BLaER1 treated with 17β-estradiol and CSF1 and Interleukin-3, amounts not matched to agents 10 nM and 100 nM (cell line): ENCODE data around the gene MRPL55.

ENCODE experiments used
- H3K27ac ChIP-seq, 11 experiments: shearing (Covaris generic); formaldehyde crosslinking; 2 replicates each; pipeline ENCODE4 v1.8.1; 2022
- H3K27me3 ChIP-seq, 11 experiments: shearing (Covaris generic); formaldehyde crosslinking; 2 replicates each; pipeline ENCODE4 v1.8.1; 2022
- H3K36me3 ChIP-seq, 11 experiments: shearing (Covaris generic); formaldehyde crosslinking; 2 replicates each; pipeline ENCODE4 v1.8.1; 2022
- H3K4me1 ChIP-seq, 10 experiments: shearing (Covaris generic); formaldehyde crosslinking; 2 replicates each; pipeline ENCODE4 v1.8.1; 2022
- H3K4me2 ChIP-seq, 11 experiments: shearing (Covaris generic); formaldehyde crosslinking; 2 replicates each; pipeline ENCODE4 v1.8.1; 2022
- H3K4me3 ChIP-seq, 10 experiments: shearing (Covaris generic); formaldehyde crosslinking; 2 replicates each; pipeline ENCODE4 v1.8.1; 2022
- H3K9ac ChIP-seq, 11 experiments: shearing (Covaris generic); formaldehyde crosslinking; 2 replicates each; pipeline ENCODE4 v1.8.1; 2022
- H3K9me3 ChIP-seq, 11 experiments: shearing (Covaris generic); formaldehyde crosslinking; replicated peaks in 1 of 11; 2 replicates each; pipeline ENCODE4 v1.8.1; 2022
- H4K20me1 ChIP-seq, 11 experiments: shearing (Covaris generic); formaldehyde crosslinking; 2 replicates each; pipeline ENCODE4 v1.8.1; 2022
- Cebpa-rat ChIP-seq, 11 experiments: shearing (Covaris generic); IDR thresholded peaks; 2 replicates each; pipeline ENCODE4 v1.8.1; 2022

The MRPL55 gene

DNA sequence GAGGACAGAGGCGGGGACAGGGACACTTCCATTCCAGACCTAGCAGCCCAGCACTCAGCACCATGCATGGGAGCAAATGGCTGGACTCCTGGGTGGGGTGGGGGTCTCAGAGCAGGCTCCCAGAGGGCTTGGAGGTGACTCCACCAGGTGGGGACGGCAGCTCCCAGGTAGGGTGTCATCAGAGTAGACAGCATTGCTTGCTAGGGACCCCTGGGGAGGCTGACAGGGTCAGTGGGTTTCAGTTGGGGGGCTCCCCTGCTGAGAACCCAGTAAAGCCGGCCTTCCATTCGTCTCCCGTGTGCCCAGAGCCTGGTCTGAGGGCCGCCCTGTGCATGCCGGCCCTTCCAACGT lies 35.9 kb upstream of the MRPL55 start:
- Histone ChIP-seq H3K9me3 (no peaks in the 10 kb centered on the region), H3K9ac (peak overlapping the region in 9 of 11 experiments; percentile 30 to 92 (median 55); a peak in 11 of 22 replicates), H3K36me3 (peaks cover 29 to 68% (median 49%) of the 10 kb centered on the region in 11 experiments), H3K4me2 (peak overlapping the region in 9 of 11 experiments; percentile 93 to 100 (median 99); a peak in 18 of 22 replicates), H3K4me1 (peaks cover 77 to 90% (median 82%) of the 10 kb centered on the region in 10 experiments), H3K4me3 (peak overlapping the region in 1 of 10 experiments; percentile 41; a peak in 1 of 20 replicates), H3K27ac (no peak overlapping the region; a peak in 1 of 22 replicates), H3K27me3 (no peaks in the 10 kb centered on the region), H4K20me1 (peaks cover 81 to 98% (median 94%) of the 10 kb centered on the region in 11 experiments)
- no peak for TF ChIP-seq Cebpa-rat (IDR thresholded peaks at IDR 0.05)

GRCh38 chr1:228144193-228144992 lies 35.3 kb upstream of the MRPL55 start:
- TF ChIP-seq Cebpa-rat (IDR thresholded peaks at IDR 0.05), result no peak
- Histone ChIP-seq H3K27me3 (no peaks in the 10 kb centered on the region), H3K9ac (peak overlapping the region; percentile 30 to 92 (median 55); a peak in 18 of 22 replicates), H3K36me3 (peaks cover 29 to 62% (median 45%) of the 10 kb centered on the region in 11 experiments), H3K4me2 (peak overlapping the region; percentile 93 to 100 (median 99)), H3K27ac (no peak overlapping the region; a peak in 1 of 22 replicates), H3K4me3 (peak overlapping the region in 2 of 10 experiments; percentile 33 to 41; a peak in 2 of 20 replicates), H3K9me3 (no peaks in the 10 kb centered on the region), H3K4me1 (peaks cover 73 to 87% (median 79%) of the 10 kb centered on the region in 10 experiments), H4K20me1 (peaks cover 81 to 92% (median 90%) of the 10 kb centered on the region in 11 experiments)

DNA sequence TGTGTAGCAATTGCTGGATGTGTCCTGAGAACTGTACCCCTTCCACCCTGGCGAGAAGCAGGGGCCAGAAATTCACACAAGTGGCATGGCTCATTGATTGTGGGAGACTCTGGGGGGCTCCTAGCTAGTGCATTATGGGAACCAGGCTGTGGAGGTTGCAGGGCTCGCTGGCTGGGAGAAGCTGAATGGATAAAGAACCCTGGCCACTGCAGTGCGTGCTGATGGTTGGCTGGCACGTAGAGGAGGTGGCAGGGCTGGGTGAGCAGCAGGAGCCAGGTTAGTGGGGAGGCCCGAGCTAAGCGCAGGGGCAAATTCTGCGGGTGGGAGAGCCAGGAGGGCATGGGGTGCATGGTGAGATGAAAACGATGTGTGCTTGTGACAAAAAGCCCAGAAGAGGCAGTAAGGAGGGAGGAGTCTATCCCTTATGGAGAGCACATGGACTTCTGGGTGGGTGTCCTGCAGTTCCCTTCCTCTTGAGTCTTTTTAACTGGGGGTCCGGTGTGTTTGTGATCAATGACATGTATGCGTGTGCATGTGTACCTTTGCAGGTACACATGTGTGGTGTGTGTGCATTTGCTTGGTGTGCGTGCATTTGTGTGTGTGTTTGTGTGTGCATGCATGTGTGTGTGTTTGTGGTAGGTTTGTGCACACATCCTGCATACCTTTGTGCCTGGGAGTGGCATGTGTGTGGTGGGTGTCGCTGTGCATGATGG lies 34.5 kb upstream of the MRPL55 start:
- peaks cover 75 to 85% (median 83%) of the 10 kb centered on the region in 11 experiments for H4K20me1 ChIP-seq
- no peaks in the 10 kb centered on the region for H3K27me3 ChIP-seq
- no peaks in the 10 kb centered on the region for H3K9me3 ChIP-seq
- H3K4me2 ChIP-seq, result peak overlapping the region; percentile 93 to 100 (median 99)
- H3K27ac ChIP-seq, result peak overlapping the region in 1 of 11 experiments; percentile 86; a peak in 2 of 22 replicates
- peak overlapping the region in 4 of 10 experiments; percentile 41 to 100 (median 96); a peak in 3 of 20 replicates for H3K4me3 ChIP-seq
- H3K9ac ChIP-seq, result peak overlapping the region; percentile 30 to 94 (median 90); a peak in 18 of 22 replicates
- peaks cover 29 to 55% (median 39%) of the 10 kb centered on the region in 11 experiments for H3K36me3 ChIP-seq
- H3K4me1 ChIP-seq, result peaks cover 70 to 87% (median 79%) of the 10 kb centered on the region in 10 experiments
- no peak for TF ChIP-seq Cebpa-rat (IDR thresholded peaks at IDR 0.05)

DNA sequence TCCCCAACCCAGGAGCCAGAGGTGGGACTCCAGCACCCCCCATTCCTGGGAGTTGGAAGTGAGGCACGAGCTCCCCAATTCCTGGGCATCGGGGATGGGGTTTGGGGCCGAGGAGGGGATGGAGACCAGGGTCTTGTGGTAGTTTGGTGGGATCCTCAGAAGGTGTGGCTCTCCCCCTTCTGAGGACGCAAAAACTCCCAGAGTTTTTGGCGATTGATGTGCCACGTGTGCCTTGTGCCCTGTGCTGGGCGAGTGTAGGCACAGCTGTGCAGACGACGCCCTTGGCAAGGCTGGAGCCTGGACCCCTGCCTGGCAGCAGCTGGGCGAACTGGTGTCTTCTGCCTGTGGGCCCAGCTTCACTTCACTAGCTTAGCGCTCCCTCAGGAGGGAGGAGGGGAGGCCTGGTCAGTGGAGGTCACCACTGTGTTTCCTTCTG lies 33.6 kb upstream of the MRPL55 start:
- Histone ChIP-seq H3K36me3 (peaks cover 23 to 46% (median 30%) of the 10 kb centered on the region in 11 experiments), H3K4me2 (peak overlapping the region; percentile 93 to 100 (median 99))

GRCh38 chr1:228142155-228142691 lies 33.1 kb upstream of the MRPL55 start:
- Histone ChIP-seq H3K4me3 (peak overlapping the region; percentile 83 to 100 (median 94)), H3K4me2 (peak overlapping the region; percentile 93 to 100 (median 99)), H3K9me3 (no peaks in the 10 kb centered on the region), H3K9ac (peak overlapping the region; percentile 83 to 94 (median 90)), H3K27me3 (no peaks in the 10 kb centered on the region), H3K4me1 (peaks cover 70 to 87% (median 77%) of the 10 kb centered on the region in 10 experiments), H3K36me3 (peaks cover 18 to 41% (median 25%) of the 10 kb centered on the region in 11 experiments), H3K27ac (peak overlapping the region; percentile 37 to 93 (median 86); a peak in 20 of 22 replicates), H4K20me1 (peaks cover 62 to 71% (median 69%) of the 10 kb centered on the region in 11 experiments)
- TF ChIP-seq Cebpa-rat (IDR thresholded peaks at IDR 0.05), result no peak

More for the DNA sequence above, 33.6 kb upstream of the MRPL55 start:
- Histone ChIP-seq H3K4me1 (peaks cover 70 to 87% (median 78%) of the 10 kb centered on the region in 10 experiments), H3K27ac (peak overlapping the region in 10 of 11 experiments; percentile 22 to 93 (median 86); a peak in 15 of 22 replicates), H3K4me3 (peak overlapping the region; percentile 83 to 100 (median 94)), H4K20me1 (peaks cover 67 to 76% (median 74%) of the 10 kb centered on the region in 11 experiments), H3K9me3 (no peaks in the 10 kb centered on the region), H3K27me3 (no peaks in the 10 kb centered on the region), H3K9ac (peak overlapping the region; percentile 83 to 94 (median 90))
- no peak for TF ChIP-seq Cebpa-rat (IDR thresholded peaks at IDR 0.05)

DNA sequence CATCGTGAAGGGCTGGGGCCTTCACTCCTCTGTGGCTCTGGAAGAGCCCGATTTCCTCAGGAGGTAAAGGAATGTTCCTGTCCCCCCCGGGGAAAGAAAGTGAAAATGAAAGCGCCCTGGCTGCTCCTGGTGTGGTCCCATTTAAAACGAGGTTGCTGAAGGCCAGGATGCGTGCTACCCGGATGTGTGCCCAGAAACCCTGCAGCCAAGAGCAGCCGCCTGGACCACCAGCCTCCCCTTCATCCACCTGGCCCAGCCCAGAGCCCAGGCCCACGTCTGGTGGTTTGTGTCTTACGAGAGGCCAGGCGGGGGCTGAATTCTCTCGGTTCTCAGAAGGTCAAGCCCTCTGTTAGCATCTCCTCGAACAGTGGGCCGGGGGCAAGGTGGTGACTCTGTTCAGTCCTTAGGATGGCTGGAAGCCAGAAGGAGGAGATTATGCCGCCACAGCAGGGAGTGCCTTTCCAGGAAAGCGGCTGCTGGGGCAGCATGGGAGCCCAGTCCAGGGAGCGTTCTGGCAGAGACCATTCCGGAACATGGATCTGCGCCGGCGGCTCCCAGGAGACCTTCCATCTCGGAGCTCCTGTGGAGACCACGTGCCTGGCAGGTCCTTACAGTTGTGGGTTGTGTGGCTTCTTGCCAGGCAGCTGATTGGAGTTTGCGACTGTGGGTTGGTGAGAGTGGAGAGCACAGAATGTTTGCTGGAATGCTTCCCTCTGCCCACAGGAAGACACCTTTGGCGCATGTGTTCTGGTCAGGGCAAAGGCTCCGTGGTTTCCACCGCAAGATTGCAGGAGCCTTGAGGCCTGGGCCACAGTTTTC lies 32.3 kb upstream of the MRPL55 start:
- Histone ChIP-seq H3K4me2 (peak overlapping the region; percentile 93 to 100 (median 99)), H4K20me1 (peaks cover 54 to 63% (median 61%) of the 10 kb centered on the region in 11 experiments), H3K4me1 (peaks cover 66 to 86% (median 75%) of the 10 kb centered on the region in 10 experiments), H3K4me3 (peak overlapping the region; percentile 83 to 100 (median 94)), H3K9me3 (no peaks in the 10 kb centered on the region), H3K27ac (peak overlapping the region; percentile 78 to 93 (median 86)), H3K9ac (peak overlapping the region; percentile 83 to 94 (median 90)), H3K36me3 (peaks cover 11 to 33% (median 17%) of the 10 kb centered on the region in 11 experiments; a peak in 21 of 22 replicates), H3K27me3 (no peaks in the 10 kb centered on the region)
- TF ChIP-seq Cebpa-rat (IDR thresholded peaks at IDR 0.05), result no peak

- Histone ChIP-seq H4K20me1 (peaks cover 47 to 56% (median 55%) of the 10 kb centered on the region in 11 experiments), H3K4me2 (peak overlapping the region; percentile 93 to 100 (median 99)), H3K9ac (peak overlapping the region; percentile 83 to 94 (median 90)), H3K27ac (peak overlapping the region; percentile 78 to 93 (median 86)), H3K27me3 (no peaks in the 10 kb centered on the region), H3K36me3 (peaks cover 5 to 26% (median 10%) of the 10 kb centered on the region in 11 experiments; a peak in 20 of 22 replicates), H3K4me3 (peak overlapping the region; percentile 83 to 100 (median 94)), H3K4me1 (peaks cover 66 to 81% (median 74%) of the 10 kb centered on the region in 10 experiments), H3K9me3 (no peaks in the 10 kb centered on the region)
- no peak for TF ChIP-seq Cebpa-rat (IDR thresholded peaks at IDR 0.05)
Observed at GRCh38 chr1:228140724-228141225, 31.7 kb upstream of the MRPL55 start.
